G401.6 (cell line): ENCODE results near the gene VSX2.

Experiments
- FAIRE-seq: peaks from 2 replicates; lab custom pipeline; 2012; peaks lifted over from hg19 to GRCh38; lab: Jason Lieb, UNC

Gene VSX2

GRCh38 chr14:74238974-74239847 is at the start of gene VSX2:
Gene VSX2, plus strand, starts transcription at chr14:74239449. Its CDS starts 113 bp downstream, at chr14:74239562.
- FAIRE-seq, result no peak

DNA sequence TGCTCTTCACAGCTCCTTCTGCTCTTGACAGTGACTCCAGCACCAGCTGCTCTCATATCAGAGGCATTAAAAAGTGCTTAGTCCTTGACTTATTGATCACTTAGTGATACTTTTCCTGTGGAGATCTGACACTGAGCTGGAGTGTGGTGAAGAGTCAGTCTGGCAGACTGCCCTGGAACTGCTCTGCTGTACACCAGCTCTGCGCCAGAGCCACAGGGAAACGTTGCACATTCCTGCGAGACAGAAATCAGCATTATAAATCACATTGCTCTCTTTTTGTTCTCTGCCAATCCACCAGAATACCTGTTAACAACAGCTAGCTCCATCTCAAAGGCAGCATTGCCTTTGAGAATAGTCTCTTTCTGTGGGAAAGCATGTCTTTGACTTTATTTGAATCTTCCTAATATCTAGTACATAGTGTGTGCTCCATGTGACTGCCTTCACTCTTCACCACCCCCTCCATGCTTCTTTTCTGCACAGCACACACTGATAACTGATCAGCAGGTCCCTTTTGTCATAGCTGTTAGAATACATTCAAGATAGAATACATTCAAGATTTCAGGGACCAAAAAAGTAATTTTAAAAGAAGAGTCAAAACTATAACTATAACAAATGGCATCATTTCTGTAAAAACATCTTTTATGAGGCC is 48.2 kb upstream of the VSX2 start:
- FAIRE-seq, result no peak

GRCh38 chr14:74194506-74195274 is 44.6 kb upstream of the VSX2 start:
- FAIRE-seq, result no peak

- no peak for FAIRE-seq
Measured at GRCh38 chr14:74195623-74196022, 43.6 kb upstream of the VSX2 start.

GRCh38 chr14:74198441-74199234 is 40.6 kb upstream of the VSX2 start:
- no peak for FAIRE-seq

- FAIRE-seq, result no peak
Measured at GRCh38 chr14:74202113-74202512, 37.1 kb upstream of the VSX2 start.

- no peak for FAIRE-seq
Measured at GRCh38 chr14:74203639-74204038, 35.6 kb upstream of the VSX2 start.

- FAIRE-seq, result no peak
Measured at GRCh38 chr14:74204491-74204890, 34.8 kb upstream of the VSX2 start.

GRCh38 chr14:74205882-74206281 is 33.4 kb upstream of the VSX2 start:
- FAIRE-seq, result no peak

DNA sequence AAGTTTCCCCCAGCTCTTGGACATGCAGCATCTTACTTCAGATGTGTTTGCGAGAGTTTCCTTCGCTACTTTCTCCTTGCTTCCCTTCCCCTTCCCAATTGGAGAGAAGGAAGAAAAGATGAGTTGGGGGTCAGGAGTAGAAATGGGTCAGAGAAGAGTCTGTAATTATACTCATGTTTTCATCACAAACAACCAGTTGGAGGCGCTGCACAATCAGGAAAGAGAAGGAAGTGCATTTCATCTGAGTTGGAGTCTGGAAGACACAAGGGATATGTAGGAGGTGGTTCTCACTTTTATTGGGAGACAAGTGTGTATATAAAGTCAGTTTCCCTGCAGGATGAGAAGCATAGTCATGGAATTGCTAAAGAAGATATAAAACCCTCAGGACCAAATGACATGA is 31.3 kb upstream of the VSX2 start:
- peak; percentile 28 for FAIRE-seq

- FAIRE-seq, result no peak
Measured at GRCh38 chr14:74208642-74209041, 30.6 kb upstream of the VSX2 start.

GRCh38 chr14:74211945-74212580 is 27.2 kb upstream of the VSX2 start:
- FAIRE-seq, result no peak

DNA sequence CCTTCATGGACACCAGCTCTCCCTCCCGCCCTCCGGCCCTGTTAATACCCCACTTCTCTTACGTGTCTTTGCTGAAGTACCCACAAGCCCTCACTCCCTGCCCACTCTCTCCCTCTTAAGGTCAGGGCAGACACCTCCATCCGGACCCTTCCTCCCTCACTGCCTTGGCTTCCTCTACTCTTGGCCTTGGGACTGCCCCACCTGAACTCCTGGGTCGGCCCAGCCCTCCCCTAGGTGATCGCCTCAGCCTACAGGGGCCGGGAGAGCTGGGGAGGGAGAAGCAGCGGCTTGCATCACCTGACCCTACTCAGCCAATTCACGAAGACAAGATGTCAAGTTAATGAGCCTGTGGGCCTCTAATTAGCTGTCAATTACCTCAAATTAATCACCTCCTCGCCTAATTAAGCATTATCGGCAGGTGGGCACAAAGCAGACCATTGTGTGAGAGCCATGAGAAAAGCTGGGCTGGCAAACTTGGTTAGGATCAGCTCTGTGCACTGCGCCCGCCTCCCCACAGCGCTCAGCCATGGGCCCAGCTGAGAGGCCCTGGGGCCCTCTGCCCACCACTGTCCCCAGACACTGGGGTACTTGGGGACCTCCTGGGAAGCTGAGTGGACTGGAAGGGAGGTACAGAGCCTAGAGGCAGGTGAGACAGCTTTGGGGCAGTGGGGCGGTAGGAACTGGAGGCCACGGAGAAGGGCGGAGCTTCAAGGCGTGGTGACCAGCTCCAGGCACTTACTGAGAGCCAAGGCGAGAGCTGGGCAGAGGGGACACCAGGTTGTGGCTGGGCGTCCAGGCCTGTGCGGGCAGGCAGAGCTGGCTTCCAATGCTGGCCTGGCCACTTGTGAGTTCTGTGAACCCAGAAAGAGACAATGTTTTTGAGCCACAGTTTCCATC is 25.1 kb upstream of the VSX2 start:
- no peak for FAIRE-seq

DNA sequence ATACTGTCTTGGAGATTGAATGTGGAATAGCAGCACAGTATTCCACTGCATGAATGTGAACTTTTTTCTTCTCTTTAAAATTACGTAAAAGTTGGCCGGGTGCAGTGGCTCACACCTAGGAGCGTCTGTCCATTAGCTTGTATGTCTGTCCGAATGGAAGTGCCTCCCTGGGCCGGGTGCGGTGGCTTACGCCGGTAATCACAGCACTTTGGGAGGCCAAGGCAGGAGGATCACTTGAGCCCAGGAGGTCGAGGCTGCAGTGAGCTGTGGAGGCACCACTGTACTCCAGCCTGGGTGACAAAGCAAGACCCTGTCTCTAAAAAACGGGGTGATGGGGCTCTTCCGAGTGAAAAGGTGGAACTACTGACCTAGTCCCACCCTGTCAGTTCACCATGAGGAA is 22.6 kb upstream of the VSX2 start:
- no peak for FAIRE-seq

DNA sequence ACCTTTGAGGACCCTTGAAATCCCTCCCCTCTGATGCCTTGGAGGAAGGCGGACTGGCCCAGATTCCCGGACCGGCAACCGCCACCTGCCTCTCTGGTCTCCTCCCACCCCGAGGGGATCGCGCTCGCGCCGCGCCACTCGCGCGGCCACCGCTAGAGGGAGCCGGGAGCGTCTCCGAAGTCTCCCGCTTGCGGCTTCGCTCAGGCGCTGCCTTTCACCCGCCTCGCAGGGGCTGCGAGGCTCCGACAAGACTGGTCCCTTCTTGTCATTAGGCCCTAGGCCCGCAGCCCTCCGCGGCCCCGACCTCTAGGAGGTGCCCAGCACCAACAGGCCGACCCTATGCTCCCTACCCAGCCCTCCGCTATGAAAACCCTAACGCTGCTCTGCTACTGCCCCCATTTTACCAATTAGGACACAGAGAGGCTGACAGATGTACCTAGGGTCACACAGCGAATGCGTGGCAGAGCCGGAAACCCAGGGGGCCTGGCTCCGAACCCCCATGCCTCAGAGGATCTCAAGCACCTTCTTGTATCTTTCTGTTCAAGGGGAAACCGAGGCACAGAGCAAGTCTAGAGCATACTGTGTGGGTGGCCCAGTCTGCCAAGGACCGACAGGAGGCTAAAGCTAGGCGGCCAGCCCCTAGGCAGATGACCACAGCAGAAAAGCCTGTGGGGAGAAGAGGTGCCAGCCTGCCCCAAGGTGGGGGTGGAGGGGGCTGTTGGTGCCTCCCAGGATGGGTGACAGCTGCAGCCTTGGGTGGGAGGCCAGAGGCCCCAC is 21.4 kb upstream of the VSX2 start:
- no peak for FAIRE-seq

DNA sequence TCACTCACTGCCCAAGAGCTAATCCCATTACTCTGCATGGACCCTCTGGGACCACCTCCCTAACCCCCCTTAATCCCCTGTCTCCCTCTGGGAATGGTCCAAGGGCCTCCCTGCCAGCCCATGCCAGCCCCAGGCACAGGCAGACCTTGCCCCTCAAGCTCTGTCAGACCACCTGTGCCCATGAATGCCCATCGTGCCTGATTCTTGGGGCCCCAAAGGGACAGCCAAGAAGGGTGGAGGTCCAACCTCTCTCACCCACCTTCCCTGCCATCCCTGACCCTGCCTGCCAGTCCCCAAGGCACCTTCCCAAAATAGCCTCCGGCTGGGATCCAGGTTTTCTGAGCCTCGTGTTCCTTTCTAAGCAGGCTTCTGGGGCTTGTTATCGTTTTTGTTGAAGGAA is 20.8 kb upstream of the VSX2 start:
- FAIRE-seq, result no peak

GRCh38 chr14:74219277-74220205 is 19.7 kb upstream of the VSX2 start:
- FAIRE-seq, result no peak

DNA sequence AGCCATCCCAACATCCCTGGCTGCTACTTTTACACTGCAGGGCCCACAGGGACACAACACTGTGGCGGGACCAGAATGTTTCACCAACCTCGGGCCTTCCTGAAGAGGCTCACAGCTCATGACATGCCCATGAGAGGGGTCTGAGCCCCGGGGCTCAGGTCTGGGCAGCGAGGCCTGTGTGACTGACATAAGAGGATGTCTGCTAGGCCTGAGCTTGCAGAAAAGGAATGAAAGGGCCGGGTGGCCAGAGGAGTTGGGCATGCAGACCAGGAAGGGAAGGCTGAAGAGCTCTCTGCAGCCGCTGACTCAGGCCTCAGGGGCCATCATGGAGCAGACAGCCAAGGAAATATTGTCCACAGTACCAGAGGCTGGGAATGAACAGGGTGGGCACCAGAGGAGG is 18.3 kb upstream of the VSX2 start:
- no peak for FAIRE-seq

DNA sequence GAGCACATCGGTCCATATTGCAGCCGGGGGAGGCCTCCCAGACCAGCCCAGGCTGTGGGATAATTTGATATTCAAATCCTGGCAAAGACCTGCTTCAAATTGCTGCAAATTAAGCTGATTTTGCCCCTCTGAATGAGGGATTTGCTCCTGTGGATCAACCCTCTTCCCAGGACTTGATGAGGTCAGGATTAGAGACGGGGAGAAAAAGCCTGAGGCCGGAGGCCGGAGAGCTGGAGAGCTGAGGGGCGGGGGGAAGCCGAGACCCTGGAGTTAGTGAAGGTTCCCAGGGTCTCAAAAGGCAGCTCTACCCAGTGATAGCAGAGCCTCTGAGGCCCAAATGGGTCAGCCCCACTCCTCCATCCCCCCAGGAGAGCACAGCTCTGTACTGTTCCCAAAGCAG is 17.5 kb upstream of the VSX2 start:
- no peak for FAIRE-seq
